GM08714 (cell line): ENCODE data around the gene FNDC3B.
"Not testable (repeated sequence)": the region's sequence is repeated elsewhere in the genome, so short reads cannot be mapped to it uniquely, and the experiment has no call there.

Experiments used
- H3K4me3 ChIP-seq: fragments of 200-500 bp; sonication (Bioruptor generic); 2 replicates; pipeline ENCODE4 v1.5.1; 2014; ENCODE audit warnings: mild to moderate bottlenecking, low read length, inconsistent platforms
- ZNF274 ChIP-seq: IDR thresholded peaks from 2 replicates; pipeline ENCODE4 v1.6.1; 2012; ENCODE audit warnings: mild to moderate bottlenecking, low read depth, low read length

FNDC3B gene

GRCh38 chr3:172083995-172084409, 44.6 kb downstream of the FNDC3B start:
- TF ChIP-seq ZNF274: no peak
- H3K4me3 ChIP-seq: no peak overlapping the region

- TF ChIP-seq ZNF274: no peak
These were observed 45.6 kb downstream of the FNDC3B start for GRCh38 chr3:172084871-172085556.

GRCh38 chr3:172085557-172085895, 46.1 kb downstream of the FNDC3B start:
- no peak for TF ChIP-seq ZNF274
- no peak overlapping the region for H3K4me3 ChIP-seq

More at GRCh38 chr3:172084871-172085556, 45.6 kb downstream of the FNDC3B start:
- no peak overlapping the region for H3K4me3 ChIP-seq

- no peak overlapping the region for H3K4me3 ChIP-seq
- no peak for TF ChIP-seq ZNF274
These were observed 46.7 kb downstream of the FNDC3B start for GRCh38 chr3:172086071-172086470.

GRCh38 chr3:172087198-172087597, 47.8 kb downstream of the FNDC3B start:
- H3K4me3 ChIP-seq: no peak overlapping the region
- TF ChIP-seq ZNF274: no peak

GRCh38 chr3:172087602-172088580, 48.5 kb downstream of the FNDC3B start:
- TF ChIP-seq ZNF274: no peak
- H3K4me3 ChIP-seq: no peak overlapping the region

GRCh38 chr3:172089250-172089649, 49.9 kb downstream of the FNDC3B start:
- no peak for TF ChIP-seq ZNF274
- H3K4me3 ChIP-seq: no peak overlapping the region

GRCh38 chr3:172090035-172090434, 50.7 kb downstream of the FNDC3B start:
- no peak overlapping the region for H3K4me3 ChIP-seq
- TF ChIP-seq ZNF274: no peak

- TF ChIP-seq ZNF274: no peak
- no peak overlapping the region for H3K4me3 ChIP-seq
These were observed 53.3 kb downstream of the FNDC3B start for GRCh38 chr3:172092658-172093057.

GRCh38 chr3:172093581-172094443, 54.4 kb downstream of the FNDC3B start:
- H3K4me3 ChIP-seq: not testable (repeated sequence)

GRCh38 chr3:172094621-172095557, 55.5 kb downstream of the FNDC3B start:
- H3K4me3 ChIP-seq: no peak overlapping the region
- no peak for TF ChIP-seq ZNF274

- no peak overlapping the region for H3K4me3 ChIP-seq
- no peak for TF ChIP-seq ZNF274
These were observed 57.6 kb downstream of the FNDC3B start for GRCh38 chr3:172096881-172097420.

GRCh38 chr3:172097585-172097984, 58.2 kb downstream of the FNDC3B start:
- TF ChIP-seq ZNF274: no peak
- H3K4me3 ChIP-seq: no peak overlapping the region
